Measurements from ENCODE around the gene CD7.
A peak's percentile ranks its signal among the peaks of the same experiment; 100 is the strongest.

Gene CD7

GRCh38 chr17:82269882-82270500 lies 47.4 kb downstream of the CD7 start:
- H3K4me3 ChIP-seq (ENCODE audit: severe bottlenecking), result no peak overlapping the region
- DNase-seq (ENCODE audit: low spot score) (no peak), ATAC-seq (ENCODE audit: low read depth) (no peak)
- TF ChIP-seq CTCF (IDR thresholded peaks at IDR 0.05; ENCODE audit: poor library complexity, severe bottlenecking), result no peak
- peaks cover 67% of the 10 kb centered on the region for H3K36me3 ChIP-seq (ENCODE audit: low read depth)
- H3K4me1 ChIP-seq (ENCODE audit: insufficient read depth, poor library complexity, severe bottlenecking), result peaks cover 47% of the 10 kb centered on the region
- H3K27me3 ChIP-seq (ENCODE audit: insufficient read depth, poor library complexity, severe bottlenecking), result no peaks in the 10 kb centered on the region
- peak overlapping the region; percentile 92 for H3K27ac ChIP-seq (ENCODE audit: poor library complexity, severe bottlenecking)
- H3K9me3 ChIP-seq (ENCODE audit: severe bottlenecking), result no peaks in the 10 kb centered on the region

GRCh38 chr17:82269138-82269881 lies 48.1 kb downstream of the CD7 start:
- ATAC-seq (ENCODE audit: low read depth) (no peak), DNase-seq (ENCODE audit: low spot score) (no peak)
- no peaks in the 10 kb centered on the region for H3K27me3 ChIP-seq (ENCODE audit: insufficient read depth, poor library complexity, severe bottlenecking)
- H3K4me1 ChIP-seq (ENCODE audit: insufficient read depth, poor library complexity, severe bottlenecking), result peaks cover 46% of the 10 kb centered on the region
- peaks cover 74% of the 10 kb centered on the region for H3K36me3 ChIP-seq (ENCODE audit: low read depth)
- no peaks in the 10 kb centered on the region for H3K9me3 ChIP-seq (ENCODE audit: severe bottlenecking)
- H3K27ac ChIP-seq (ENCODE audit: poor library complexity, severe bottlenecking), result peak overlapping the region; percentile 92
- H3K4me3 ChIP-seq (ENCODE audit: severe bottlenecking), result no peak overlapping the region
- no peak for TF ChIP-seq CTCF (IDR thresholded peaks at IDR 0.05; ENCODE audit: poor library complexity, severe bottlenecking)

GRCh38 chr17:82267575-82268379 lies 49.6 kb downstream of the CD7 start:
- no peak overlapping the region for H3K4me3 ChIP-seq (ENCODE audit: severe bottlenecking)
- peaks cover 89% of the 10 kb centered on the region for H3K36me3 ChIP-seq (ENCODE audit: low read depth)
- H3K27me3 ChIP-seq (ENCODE audit: insufficient read depth, poor library complexity, severe bottlenecking), result no peaks in the 10 kb centered on the region
- peaks cover 40% of the 10 kb centered on the region for H3K4me1 ChIP-seq (ENCODE audit: insufficient read depth, poor library complexity, severe bottlenecking)
- peak overlapping the region; percentile 92 for H3K27ac ChIP-seq (ENCODE audit: poor library complexity, severe bottlenecking)
- no peak for TF ChIP-seq CTCF (IDR thresholded peaks at IDR 0.05; ENCODE audit: poor library complexity, severe bottlenecking)
- DNase-seq (ENCODE audit: low spot score), result peak; percentile 94
- ATAC-seq (ENCODE audit: low read depth), result peak; percentile 90
- no peaks in the 10 kb centered on the region for H3K9me3 ChIP-seq (ENCODE audit: severe bottlenecking)

GRCh38 chr17:82266142-82266541 lies 51.3 kb downstream of the CD7 start:
- Histone ChIP-seq H3K27me3 (ENCODE audit: insufficient read depth, poor library complexity, severe bottlenecking) (no peaks in the 10 kb centered on the region), H3K4me3 (ENCODE audit: severe bottlenecking) (no peak overlapping the region), H3K4me1 (ENCODE audit: insufficient read depth, poor library complexity, severe bottlenecking) (peaks cover 29% of the 10 kb centered on the region), H3K36me3 (ENCODE audit: low read depth) (peaks cover 92% of the 10 kb centered on the region), H3K9me3 (ENCODE audit: severe bottlenecking) (no peaks in the 10 kb centered on the region), H3K27ac (ENCODE audit: poor library complexity, severe bottlenecking) (peak overlapping the region; percentile 92)
- DNase-seq (ENCODE audit: low spot score) (no peak), ATAC-seq (ENCODE audit: low read depth) (no peak)
- no peak for TF ChIP-seq CTCF (IDR thresholded peaks at IDR 0.05; ENCODE audit: poor library complexity, severe bottlenecking)
